DOHH2 (cell line): Measurements from ENCODE around the gene GRB2.

Source experiments
- EZH2phosphoT487 ChIP-seq: fragments of 200-600 bp; sonication (generic); IDR thresholded peaks from 2 replicates; pipeline ENCODE4 v1.6.1; 2017; ENCODE audit warnings: borderline replicate concordance, mild to moderate bottlenecking, antibody characterized with exemption, low read length, moderate library complexity, mixed read lengths
- TF ChIP-seq, protein P1 (sequence below): fragments of 200-600 bp; sonication (generic); IDR thresholded peaks from one replicate; pipeline ENCODE4 v1.5.1; 2014; ENCODE audit warnings: antibody characterized with exemption, mild to moderate bottlenecking, low read depth, low read length; ENCODE audit not compliant: poor library complexity, severe bottlenecking

DNA sequence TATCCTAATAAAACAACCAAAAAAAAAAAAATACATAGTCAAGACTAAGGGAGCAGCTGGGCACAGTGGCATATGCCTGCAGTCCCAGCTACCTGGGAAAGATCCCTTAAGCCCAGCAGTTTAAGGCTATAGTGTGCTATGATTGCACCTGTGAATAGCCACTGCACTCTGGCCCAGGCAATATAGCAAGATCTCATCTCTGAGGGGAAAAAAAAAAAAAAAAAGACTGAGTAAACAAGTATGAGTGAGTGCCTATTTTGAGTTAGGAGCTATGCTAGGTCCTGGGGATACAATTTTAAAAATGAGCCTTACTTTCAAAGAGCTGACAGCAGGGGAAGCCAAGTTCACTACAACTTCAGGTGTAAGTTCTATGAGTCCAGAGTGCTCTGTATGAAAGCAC lies 55.4 kb downstream of the GRB2 start:
- TF ChIP-seq, protein P1, sequence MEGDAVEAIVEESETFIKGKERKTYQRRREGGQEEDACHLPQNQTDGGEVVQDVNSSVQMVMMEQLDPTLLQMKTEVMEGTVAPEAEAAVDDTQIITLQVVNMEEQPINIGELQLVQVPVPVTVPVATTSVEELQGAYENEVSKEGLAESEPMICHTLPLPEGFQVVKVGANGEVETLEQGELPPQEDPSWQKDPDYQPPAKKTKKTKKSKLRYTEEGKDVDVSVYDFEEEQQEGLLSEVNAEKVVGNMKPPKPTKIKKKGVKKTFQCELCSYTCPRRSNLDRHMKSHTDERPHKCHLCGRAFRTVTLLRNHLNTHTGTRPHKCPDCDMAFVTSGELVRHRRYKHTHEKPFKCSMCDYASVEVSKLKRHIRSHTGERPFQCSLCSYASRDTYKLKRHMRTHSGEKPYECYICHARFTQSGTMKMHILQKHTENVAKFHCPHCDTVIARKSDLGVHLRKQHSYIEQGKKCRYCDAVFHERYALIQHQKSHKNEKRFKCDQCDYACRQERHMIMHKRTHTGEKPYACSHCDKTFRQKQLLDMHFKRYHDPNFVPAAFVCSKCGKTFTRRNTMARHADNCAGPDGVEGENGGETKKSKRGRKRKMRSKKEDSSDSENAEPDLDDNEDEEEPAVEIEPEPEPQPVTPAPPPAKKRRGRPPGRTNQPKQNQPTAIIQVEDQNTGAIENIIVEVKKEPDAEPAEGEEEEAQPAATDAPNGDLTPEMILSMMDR = peak; percentile 10
- no peak for TF ChIP-seq EZH2phosphoT487
